Right ventricle myocardium superior (tissue), 1 donor: Measurements from ENCODE around the gene VRK3. TPM values are rescaled to one million over a fixed set of nuclear protein-coding genes. Genes with fewer than 3 reads are reported as not detected.

ENCODE experiments used
- total RNA-seq: library from RNA; stranded (reverse); fragmentation: NEBNext Ultra II Directional; extraction: Animal tissue kit (Norgen Biotek cat#: 25700); gene quantifications from one replicate; pipeline ENCODE4 v1.2.1, GENCODE V29; 2021
- donor health status: DM: no; HTN: yes; CAD: no; lungs with severe emphysema.

Gene VRK3
- total RNA-seq, 1 donor from 2014 or later: 22.2 TPM

Other genes starting within 250 kb of the VRK3 start
- 19.8 TPM for gene FUZ, start 212.1 kb downstream of the VRK3 start, total RNA-seq
- 83.4 TPM for gene MED25, start 207.1 kb downstream of the VRK3 start, total RNA-seq
- gene PTOV1, start 174.2 kb downstream of the VRK3 start, total RNA-seq: 120 TPM
- 36.3 TPM for gene PNKP, start 157.8 kb downstream of the VRK3 start, total RNA-seq
- 35.0 TPM for gene AKT1S1, start 148.0 kb downstream of the VRK3 start, total RNA-seq
- gene TBC1D17, start 147.7 kb downstream of the VRK3 start, total RNA-seq: 46.0 TPM
- not detected for gene IL4I1, start 128.5 kb downstream of the VRK3 start, total RNA-seq
- 7.2 TPM for gene ATF5, start 96.2 kb downstream of the VRK3 start, total RNA-seq
- 28.2 TPM for gene NUP62, start 95.9 kb downstream of the VRK3 start, total RNA-seq
- gene SIGLEC11, start 64.2 kb downstream of the VRK3 start, total RNA-seq: 0.75 TPM
- 3.7 TPM for gene ZNF473, start 633 bp upstream of the VRK3 start, total RNA-seq
- not detected for gene IZUMO2, start 137.9 kb upstream of the VRK3 start, total RNA-seq
- 121 TPM for gene MYH14, start 178.2 kb upstream of the VRK3 start, total RNA-seq